ENCODE measurements around the gene TGM5. TPM values are rescaled to one million over a fixed set of nuclear protein-coding genes. Genes with fewer than 3 reads are reported as not detected.

Gene TGM5
- total and polyA plus RNA-seq, 2 experiments from 2014 or later: not detected

GRCh38 chr15:43210807-43211206, 55.9 kb downstream of the TGM5 start:
- H3K79me2 ChIP-seq: no peaks in the 10 kb centered on the region
- no peaks in the 10 kb centered on the region for H3K9me2 ChIP-seq (replicated peaks; ENCODE audit: insufficient read depth)
- TF ChIP-seq EZH2 (IDR thresholded peaks at IDR 0.05; ENCODE audit: borderline replicate concordance): no peak
- no peak for TF ChIP-seq EZH2phosphoT487 (IDR thresholded peaks at IDR 0.05; ENCODE audit: low read depth, severe bottlenecking, unreplicated experiment)
- TF ChIP-seq, protein P1, sequence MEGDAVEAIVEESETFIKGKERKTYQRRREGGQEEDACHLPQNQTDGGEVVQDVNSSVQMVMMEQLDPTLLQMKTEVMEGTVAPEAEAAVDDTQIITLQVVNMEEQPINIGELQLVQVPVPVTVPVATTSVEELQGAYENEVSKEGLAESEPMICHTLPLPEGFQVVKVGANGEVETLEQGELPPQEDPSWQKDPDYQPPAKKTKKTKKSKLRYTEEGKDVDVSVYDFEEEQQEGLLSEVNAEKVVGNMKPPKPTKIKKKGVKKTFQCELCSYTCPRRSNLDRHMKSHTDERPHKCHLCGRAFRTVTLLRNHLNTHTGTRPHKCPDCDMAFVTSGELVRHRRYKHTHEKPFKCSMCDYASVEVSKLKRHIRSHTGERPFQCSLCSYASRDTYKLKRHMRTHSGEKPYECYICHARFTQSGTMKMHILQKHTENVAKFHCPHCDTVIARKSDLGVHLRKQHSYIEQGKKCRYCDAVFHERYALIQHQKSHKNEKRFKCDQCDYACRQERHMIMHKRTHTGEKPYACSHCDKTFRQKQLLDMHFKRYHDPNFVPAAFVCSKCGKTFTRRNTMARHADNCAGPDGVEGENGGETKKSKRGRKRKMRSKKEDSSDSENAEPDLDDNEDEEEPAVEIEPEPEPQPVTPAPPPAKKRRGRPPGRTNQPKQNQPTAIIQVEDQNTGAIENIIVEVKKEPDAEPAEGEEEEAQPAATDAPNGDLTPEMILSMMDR (IDR thresholded peaks at IDR 0.05; ENCODE audit: poor library complexity): no peak
- no peaks in the 10 kb centered on the region for H3K27me3 ChIP-seq
- H3K36me3 ChIP-seq (replicated peaks; ENCODE audit: insufficient read depth, low read depth): no peaks in the 10 kb centered on the region
- DNase-seq (ENCODE audit: low spot score): no peak
- H3K4me1 ChIP-seq (ENCODE audit: insufficient read depth): no peaks in the 10 kb centered on the region
- no peak overlapping the region for H2AFZ ChIP-seq
- H3K4me2 ChIP-seq: no peak overlapping the region
- WGBS (ENCODE audit: low lambda C conversion rate, missing lambda C conversion rate): 81% methylated on average over 9 of the region's 9 CpGs
- H4K20me1 ChIP-seq (ENCODE audit: insufficient read depth, poor library complexity, severe bottlenecking): no peaks in the 10 kb centered on the region
- no peak overlapping the region for H3K27ac ChIP-seq
- H3K4me3 ChIP-seq: no peak overlapping the region
- H3K9me3 ChIP-seq (ENCODE audit: low read depth): no peaks in the 10 kb centered on the region

DNA sequence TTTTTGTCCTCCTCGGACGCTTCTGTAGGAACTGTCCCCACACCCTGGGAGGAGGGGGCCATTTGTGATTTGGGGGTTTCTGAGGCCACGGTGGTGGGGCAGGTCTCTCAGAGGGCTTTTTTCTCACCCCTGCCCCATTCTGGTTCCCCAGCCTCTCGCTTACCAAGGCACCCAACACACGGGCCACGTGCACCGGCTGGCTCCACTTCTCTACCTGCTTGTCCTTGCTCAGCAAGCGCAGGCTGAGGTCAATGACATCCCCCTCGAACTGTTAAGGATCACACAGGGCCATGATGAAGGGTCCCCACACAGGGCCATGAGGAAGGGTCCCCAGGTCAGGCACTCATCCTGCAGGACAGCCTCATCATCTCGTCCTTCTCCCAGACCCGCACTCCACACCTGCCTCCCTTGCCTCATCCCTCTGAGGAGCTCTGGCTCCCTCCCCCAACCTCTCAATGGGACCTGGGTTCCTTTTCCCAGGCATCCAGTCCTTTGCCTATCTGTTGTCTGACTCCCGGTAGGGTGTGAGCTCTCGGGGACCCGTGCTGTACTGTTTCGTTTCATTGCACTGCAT, 56.5 kb downstream of the TGM5 start:
- no peaks in the 10 kb centered on the region for H3K36me3 ChIP-seq (replicated peaks; ENCODE audit: insufficient read depth, low read depth)
- no peaks in the 10 kb centered on the region for H3K9me3 ChIP-seq (ENCODE audit: low read depth)
- H3K27ac ChIP-seq: no peak overlapping the region
- no peak overlapping the region for H3K4me3 ChIP-seq
- no peaks in the 10 kb centered on the region for H3K4me1 ChIP-seq (ENCODE audit: insufficient read depth)
- H3K79me2 ChIP-seq: no peaks in the 10 kb centered on the region
- 89% methylated on average over 15 of the region's 15 CpGs for WGBS (ENCODE audit: low lambda C conversion rate, missing lambda C conversion rate)
- H3K4me2 ChIP-seq: no peak overlapping the region
- no peaks in the 10 kb centered on the region for H3K9me2 ChIP-seq (replicated peaks; ENCODE audit: insufficient read depth)
- TF ChIP-seq, protein P1 (IDR thresholded peaks at IDR 0.05; ENCODE audit: poor library complexity): no peak
- no peak for TF ChIP-seq EZH2phosphoT487 (IDR thresholded peaks at IDR 0.05; ENCODE audit: low read depth, severe bottlenecking, unreplicated experiment)
- TF ChIP-seq EZH2 (IDR thresholded peaks at IDR 0.05; ENCODE audit: borderline replicate concordance): no peak
- H3K27me3 ChIP-seq: no peaks in the 10 kb centered on the region
- H4K20me1 ChIP-seq (ENCODE audit: insufficient read depth, poor library complexity, severe bottlenecking): no peaks in the 10 kb centered on the region
- DNase-seq (ENCODE audit: low spot score): no peak
- H2AFZ ChIP-seq: no peak overlapping the region

- Histone ChIP-seq H3K79me2 (no peaks in the 10 kb centered on the region), H3K27ac (no peak overlapping the region), H3K4me3 (no peak overlapping the region), H3K27me3 (no peaks in the 10 kb centered on the region), H2AFZ (no peak overlapping the region), H3K9me3 (ENCODE audit: low read depth) (no peaks in the 10 kb centered on the region), H3K36me3 (replicated peaks; ENCODE audit: insufficient read depth, low read depth) (no peaks in the 10 kb centered on the region), H4K20me1 (ENCODE audit: insufficient read depth, poor library complexity, severe bottlenecking) (no peaks in the 10 kb centered on the region), H3K4me2 (no peak overlapping the region), H3K9me2 (replicated peaks; ENCODE audit: insufficient read depth) (no peaks in the 10 kb centered on the region), H3K4me1 (ENCODE audit: insufficient read depth) (no peaks in the 10 kb centered on the region)
- 78% methylated on average over 13 of the region's 13 CpGs for WGBS (ENCODE audit: low lambda C conversion rate, missing lambda C conversion rate)
- no peak for TF ChIP-seq EZH2 (IDR thresholded peaks at IDR 0.05; ENCODE audit: borderline replicate concordance)
- TF ChIP-seq, protein P1 (IDR thresholded peaks at IDR 0.05; ENCODE audit: poor library complexity): peak; percentile 15
- no peak for TF ChIP-seq EZH2phosphoT487 (IDR thresholded peaks at IDR 0.05; ENCODE audit: low read depth, severe bottlenecking, unreplicated experiment)
- peak; percentile 33 for DNase-seq (ENCODE audit: low spot score)
Observed at GRCh38 chr15:43209059-43209824, 57.5 kb downstream of the TGM5 start.

Data from hepatocyte (in vitro differentiated cells).